Mesothelial cell of epicardium (in vitro differentiated cells): ENCODE measurements around the gene ZNF778. TPM values are rescaled to one million over a fixed set of nuclear protein-coding genes. Genes with fewer than 3 reads are reported as not detected.

Source experiments
- DNase-seq, 2 experiments: peaks; one replicate each; pipeline ENCODE4 v3.0.0; 2021; ENCODE audit warnings: low spot score in 2 of 2; ENCODE audit not compliant: unreplicated experiment in 2 of 2
- H3K27ac Mint-ChIP-seq: 2 replicates; pipeline ENCODE4 v1.8.0; 2021; ENCODE audit warnings: mixed read lengths
- H3K27me3 Mint-ChIP-seq: 2 replicates; pipeline ENCODE4 v1.8.0; 2021; ENCODE audit warnings: low read depth, mixed read lengths
- H3K36me3 Mint-ChIP-seq: 2 replicates; pipeline ENCODE4 v1.8.0; 2021; ENCODE audit warnings: mixed read lengths
- H3K4me1 Mint-ChIP-seq: 2 replicates; pipeline ENCODE4 v1.8.0; 2021; ENCODE audit warnings: mixed read lengths
- H3K4me3 Mint-ChIP-seq: 2 replicates; pipeline ENCODE4 v1.8.0; 2021; ENCODE audit warnings: mild to moderate bottlenecking, moderate library complexity, mixed read lengths
- H3K9me3 Mint-ChIP-seq: 2 replicates; pipeline ENCODE4 v1.8.0; 2021; ENCODE audit warnings: mixed read lengths
- total RNA-seq: library from RNA; stranded (reverse); gene quantifications from 3 replicates; pipeline ENCODE4 v1.2.1, GENCODE V29; 2021
- TF ChIP-seq, protein P1 (sequence below): fragments of 200-600 bp; sonication (generic); IDR thresholded peaks from one replicate; pipeline ENCODE4 v1.5.0; 2021; ENCODE audit warnings: antibody characterized with exemption; ENCODE audit not compliant: unreplicated experiment

The ZNF778 gene
- total RNA-seq, 1 donor from 2014 or later = 10.4 TPM

GRCh38 chr16:89221604-89222003, 4.1 kb downstream of the ZNF778 start:
- Mint-ChIP-seq H3K9me3 (peaks cover 13% of the 10 kb centered on the region), H3K27ac (no peak overlapping the region), H3K4me1 (peaks cover 8% of the 10 kb centered on the region), H3K4me3 (no peak overlapping the region), H3K27me3 (no peaks in the 10 kb centered on the region), H3K36me3 (peaks cover 45% of the 10 kb centered on the region)
- TF ChIP-seq, protein P1, sequence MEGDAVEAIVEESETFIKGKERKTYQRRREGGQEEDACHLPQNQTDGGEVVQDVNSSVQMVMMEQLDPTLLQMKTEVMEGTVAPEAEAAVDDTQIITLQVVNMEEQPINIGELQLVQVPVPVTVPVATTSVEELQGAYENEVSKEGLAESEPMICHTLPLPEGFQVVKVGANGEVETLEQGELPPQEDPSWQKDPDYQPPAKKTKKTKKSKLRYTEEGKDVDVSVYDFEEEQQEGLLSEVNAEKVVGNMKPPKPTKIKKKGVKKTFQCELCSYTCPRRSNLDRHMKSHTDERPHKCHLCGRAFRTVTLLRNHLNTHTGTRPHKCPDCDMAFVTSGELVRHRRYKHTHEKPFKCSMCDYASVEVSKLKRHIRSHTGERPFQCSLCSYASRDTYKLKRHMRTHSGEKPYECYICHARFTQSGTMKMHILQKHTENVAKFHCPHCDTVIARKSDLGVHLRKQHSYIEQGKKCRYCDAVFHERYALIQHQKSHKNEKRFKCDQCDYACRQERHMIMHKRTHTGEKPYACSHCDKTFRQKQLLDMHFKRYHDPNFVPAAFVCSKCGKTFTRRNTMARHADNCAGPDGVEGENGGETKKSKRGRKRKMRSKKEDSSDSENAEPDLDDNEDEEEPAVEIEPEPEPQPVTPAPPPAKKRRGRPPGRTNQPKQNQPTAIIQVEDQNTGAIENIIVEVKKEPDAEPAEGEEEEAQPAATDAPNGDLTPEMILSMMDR = no peak
- DNase-seq = no peak

DNA sequence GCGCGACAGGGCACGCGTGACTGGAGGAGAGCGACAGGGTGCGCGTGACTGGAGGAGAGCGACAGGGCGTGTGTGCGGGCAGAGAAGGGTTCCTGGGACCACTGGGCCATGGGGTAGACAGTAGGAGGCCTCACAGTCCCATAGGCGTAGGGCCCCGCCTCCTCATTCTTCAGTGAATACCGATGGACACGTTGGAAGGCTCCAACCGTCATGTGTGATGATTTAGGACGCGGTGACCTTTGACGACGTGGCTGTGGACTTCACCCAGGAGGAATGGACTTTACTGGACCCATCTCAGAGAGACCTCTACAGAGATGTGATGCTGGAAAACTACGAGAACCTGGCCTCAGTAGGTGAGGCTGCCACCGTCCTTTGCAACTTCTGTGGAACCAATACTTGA, 5.4 kb downstream of the ZNF778 start:
- TF ChIP-seq, protein P1 = no peak
- Mint-ChIP-seq H3K4me1 (peaks cover 6% of the 10 kb centered on the region), H3K27me3 (no peaks in the 10 kb centered on the region), H3K27ac (no peak overlapping the region), H3K36me3 (peaks cover 58% of the 10 kb centered on the region), H3K9me3 (peaks cover 26% of the 10 kb centered on the region), H3K4me3 (no peak overlapping the region)
- no peak for DNase-seq

GRCh38 chr16:89224665-89225064, 7.2 kb downstream of the ZNF778 start:
- DNase-seq = no peak
- peaks cover 73% of the 10 kb centered on the region for H3K36me3 Mint-ChIP-seq
- H3K27ac Mint-ChIP-seq = no peak overlapping the region
- TF ChIP-seq, protein P1 = no peak
- H3K4me3 Mint-ChIP-seq = no peak overlapping the region
- no peaks in the 10 kb centered on the region for H3K27me3 Mint-ChIP-seq
- H3K4me1 Mint-ChIP-seq = no peaks in the 10 kb centered on the region
- H3K9me3 Mint-ChIP-seq = peaks cover 39% of the 10 kb centered on the region

DNA sequence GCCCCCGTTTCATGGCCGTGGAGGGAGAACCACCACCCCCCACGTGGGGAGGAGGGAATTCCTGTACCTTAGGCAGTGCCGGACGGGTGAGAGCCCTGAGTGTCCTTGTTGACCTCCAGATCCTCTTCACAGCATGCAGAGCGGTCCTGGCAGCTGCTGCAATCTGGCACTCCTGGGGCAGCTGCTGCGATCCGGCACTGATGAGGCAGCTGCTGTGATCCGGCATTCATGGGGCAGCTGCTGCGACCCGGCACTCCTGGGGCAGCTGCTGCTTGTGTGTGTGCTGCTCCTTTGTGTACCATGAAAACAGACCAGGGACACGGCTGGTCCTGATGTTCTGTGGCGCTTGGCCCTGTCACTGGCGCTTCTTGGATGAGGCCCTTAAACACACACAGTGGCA, 12.8 kb downstream of the ZNF778 start:
- Mint-ChIP-seq H3K36me3 (peaks cover 91% of the 10 kb centered on the region), H3K4me3 (no peak overlapping the region), H3K9me3 (peaks cover 56% of the 10 kb centered on the region), H3K27me3 (no peaks in the 10 kb centered on the region), H3K4me1 (no peaks in the 10 kb centered on the region), H3K27ac (no peak overlapping the region)
- TF ChIP-seq, protein P1 = no peak
- DNase-seq = no peak

GRCh38 chr16:89232107-89232506, 14.6 kb downstream of the ZNF778 start:
- H3K27me3 Mint-ChIP-seq = no peaks in the 10 kb centered on the region
- H3K4me1 Mint-ChIP-seq = no peaks in the 10 kb centered on the region
- no peak overlapping the region for H3K4me3 Mint-ChIP-seq
- TF ChIP-seq, protein P1 = no peak
- no peak for DNase-seq
- H3K9me3 Mint-ChIP-seq = peaks cover 47% of the 10 kb centered on the region
- H3K36me3 Mint-ChIP-seq = peaks cover 79% of the 10 kb centered on the region
- H3K27ac Mint-ChIP-seq = no peak overlapping the region
